Measurements from ENCODE around the gene RBM15.

GRCh38 chr1:110335265-110335664 lies 3.9 kb upstream of the RBM15 start:
- TF ChIP-seq CTCF (IDR thresholded peaks at IDR 0.05), result no peak
- TF ChIP-seq POLR2A (IDR thresholded peaks at IDR 0.05), result no peak
